ENCODE results near the gene CCNG2. TPM values are rescaled to one million over a fixed set of nuclear protein-coding genes. Genes with fewer than 3 reads are reported as not detected.

CCNG2 gene
- total RNA-seq, 1 experiment from 2014 or later: 9.2 TPM

- no TSS peak for BruUV-seq (replicated peaks)
- H3K27me3 ChIP-seq (replicated peaks; ENCODE audit: insufficient read depth, low read depth, low read length, poor library complexity): no peaks in the 10 kb centered on the region
- H3K36me3 ChIP-seq (ENCODE audit: insufficient read depth, low read length, poor library complexity, severe bottlenecking): no peaks in the 10 kb centered on the region
- ChIA-PET POLR2A (ENCODE audit: low non-redundant PET) (no interaction called here), CTCF (no interaction called here)
- no peaks in the 10 kb centered on the region for H3K4me1 ChIP-seq (ENCODE audit: insufficient read depth, low read length, poor library complexity, severe bottlenecking)
- H3K9me3 ChIP-seq (ENCODE audit: low read depth, low read length, poor library complexity, severe bottlenecking): no peaks in the 10 kb centered on the region
- intact Hi-C loops (cut with micrococcal nuclease; ENCODE audit: unreplicated experiment): no loop called here
- H3K27ac ChIP-seq (ENCODE audit: low read depth, low read length, poor library complexity, severe bottlenecking): no peak overlapping the region
- TF ChIP-seq, protein P1, sequence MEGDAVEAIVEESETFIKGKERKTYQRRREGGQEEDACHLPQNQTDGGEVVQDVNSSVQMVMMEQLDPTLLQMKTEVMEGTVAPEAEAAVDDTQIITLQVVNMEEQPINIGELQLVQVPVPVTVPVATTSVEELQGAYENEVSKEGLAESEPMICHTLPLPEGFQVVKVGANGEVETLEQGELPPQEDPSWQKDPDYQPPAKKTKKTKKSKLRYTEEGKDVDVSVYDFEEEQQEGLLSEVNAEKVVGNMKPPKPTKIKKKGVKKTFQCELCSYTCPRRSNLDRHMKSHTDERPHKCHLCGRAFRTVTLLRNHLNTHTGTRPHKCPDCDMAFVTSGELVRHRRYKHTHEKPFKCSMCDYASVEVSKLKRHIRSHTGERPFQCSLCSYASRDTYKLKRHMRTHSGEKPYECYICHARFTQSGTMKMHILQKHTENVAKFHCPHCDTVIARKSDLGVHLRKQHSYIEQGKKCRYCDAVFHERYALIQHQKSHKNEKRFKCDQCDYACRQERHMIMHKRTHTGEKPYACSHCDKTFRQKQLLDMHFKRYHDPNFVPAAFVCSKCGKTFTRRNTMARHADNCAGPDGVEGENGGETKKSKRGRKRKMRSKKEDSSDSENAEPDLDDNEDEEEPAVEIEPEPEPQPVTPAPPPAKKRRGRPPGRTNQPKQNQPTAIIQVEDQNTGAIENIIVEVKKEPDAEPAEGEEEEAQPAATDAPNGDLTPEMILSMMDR (conservative IDR thresholded peaks at IDR 0.05; ENCODE audit: low read depth, low read length): no peak
- TF ChIP-seq EZH2 (IDR thresholded peaks at IDR 0.05; ENCODE audit: borderline replicate concordance, low read depth, low read length, poor library complexity, severe bottlenecking): no peak
- DNase-seq (ENCODE audit: low spot score): no peak
- H3K4me3 ChIP-seq (ENCODE audit: low read depth, low read length, poor library complexity, severe bottlenecking): no peak overlapping the region
These were observed 31.0 kb upstream of the CCNG2 start for GRCh38 chr4:77125961-77126360.

GRCh38 chr4:77126809-77127208, 30.2 kb upstream of the CCNG2 start:
- no peak for DNase-seq (ENCODE audit: low spot score)
- H3K36me3 ChIP-seq (ENCODE audit: insufficient read depth, low read length, poor library complexity, severe bottlenecking): no peaks in the 10 kb centered on the region
- no peak overlapping the region for H3K4me3 ChIP-seq (ENCODE audit: low read depth, low read length, poor library complexity, severe bottlenecking)
- no peaks in the 10 kb centered on the region for H3K27me3 ChIP-seq (replicated peaks; ENCODE audit: insufficient read depth, low read depth, low read length, poor library complexity)
- no peaks in the 10 kb centered on the region for H3K9me3 ChIP-seq (ENCODE audit: low read depth, low read length, poor library complexity, severe bottlenecking)
- H3K4me1 ChIP-seq (ENCODE audit: insufficient read depth, low read length, poor library complexity, severe bottlenecking): no peaks in the 10 kb centered on the region
- POLR2A ChIA-PET (ENCODE audit: low non-redundant PET): no interaction called here
- TF ChIP-seq, protein P1 (conservative IDR thresholded peaks at IDR 0.05; ENCODE audit: low read depth, low read length): no peak
- no peak for TF ChIP-seq EZH2 (IDR thresholded peaks at IDR 0.05; ENCODE audit: borderline replicate concordance, low read depth, low read length, poor library complexity, severe bottlenecking)
- intact Hi-C loops (cut with micrococcal nuclease; ENCODE audit: unreplicated experiment): no loop called here
- H3K27ac ChIP-seq (ENCODE audit: low read depth, low read length, poor library complexity, severe bottlenecking): no peak overlapping the region
- CTCF ChIA-PET: no interaction called here
- no TSS peak for BruUV-seq (replicated peaks)

DNA sequence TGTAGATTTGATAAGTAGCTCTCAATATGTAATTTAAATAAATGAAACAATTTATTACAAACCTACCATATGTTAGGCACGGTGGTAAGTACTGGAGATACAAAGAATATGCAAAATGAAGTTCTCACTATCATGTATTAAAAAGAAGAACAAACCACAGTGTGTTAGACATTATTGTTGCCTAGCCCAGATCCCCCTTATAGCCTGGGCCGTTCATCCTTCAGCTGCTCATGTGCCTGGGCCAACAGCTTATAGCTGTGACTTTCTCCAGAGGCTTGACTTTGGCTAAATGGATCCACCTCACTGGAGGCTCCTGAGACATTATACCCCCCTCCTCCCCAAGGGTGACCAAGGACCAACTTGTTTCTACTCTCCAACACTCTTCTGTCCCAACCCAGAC, 29.8 kb upstream of the CCNG2 start:
- ChIA-PET CTCF (no interaction called here), POLR2A (ENCODE audit: low non-redundant PET) (no interaction called here)
- Histone ChIP-seq H3K27me3 (replicated peaks; ENCODE audit: insufficient read depth, low read depth, low read length, poor library complexity) (no peaks in the 10 kb centered on the region), H3K27ac (ENCODE audit: low read depth, low read length, poor library complexity, severe bottlenecking) (no peak overlapping the region), H3K4me1 (ENCODE audit: insufficient read depth, low read length, poor library complexity, severe bottlenecking) (no peaks in the 10 kb centered on the region), H3K36me3 (ENCODE audit: insufficient read depth, low read length, poor library complexity, severe bottlenecking) (no peaks in the 10 kb centered on the region), H3K4me3 (ENCODE audit: low read depth, low read length, poor library complexity, severe bottlenecking) (no peak overlapping the region), H3K9me3 (ENCODE audit: low read depth, low read length, poor library complexity, severe bottlenecking) (no peaks in the 10 kb centered on the region)
- intact Hi-C loops (cut with micrococcal nuclease; ENCODE audit: unreplicated experiment): no loop called here
- no TSS peak for BruUV-seq (replicated peaks)
- DNase-seq (ENCODE audit: low spot score): no peak
- TF ChIP-seq, protein P1 (conservative IDR thresholded peaks at IDR 0.05; ENCODE audit: low read depth, low read length): no peak
- no peak for TF ChIP-seq EZH2 (IDR thresholded peaks at IDR 0.05; ENCODE audit: borderline replicate concordance, low read depth, low read length, poor library complexity, severe bottlenecking)
